H1 (cell line): ENCODE measurements around the gene DENND5B. TPM values are rescaled to one million over a fixed set of nuclear protein-coding genes. Genes with fewer than 3 reads are reported as not detected.

Source experiments
- NANOG ChIP-seq: IDR thresholded peaks from 2 replicates; pipeline ENCODE4 v1.6.1; 2011; ENCODE audit warnings: low read length, low read depth, mild to moderate bottlenecking, inconsistent platforms; ENCODE audit not compliant: insufficient read depth, poor library complexity, severe bottlenecking
- polyA plus RNA-seq, 7 experiments: library from polyadenylated mRNA; depleted of rRNA in 3 of 7; stranded (reverse) in 5 of 7; unstranded in 2 of 7; fragments of >200 nt in 5 of 7; fragments of 200-250 nt in 2 of 7; gene quantifications; 1 replicate in 5 of 7; 2 replicates in 1 of 7; 4 replicates in 1 of 7; pipeline versions ENCODE4 v1.2.1 to v1.2.3, GENCODE V29; 2011 to 2013; ENCODE audit warnings: missing spikeins in 2 of 7, mixed read lengths in 2 of 7
- total RNA-seq: library from RNA; stranded (reverse); fragmentation: NEBNext Ultra II Directional; extraction: Animal tissue kit (Norgen Biotek cat#: 25700); gene quantifications from 2 replicates; pipeline ENCODE4 v1.2.1, GENCODE V29; 2021

The DENND5B gene
- total and polyA plus RNA-seq, 2 of the 8 experiments (the other 6 are each of a cell fraction or from before 2014, with no cell fraction given) = 13.4 to 20.2 TPM

DNA sequence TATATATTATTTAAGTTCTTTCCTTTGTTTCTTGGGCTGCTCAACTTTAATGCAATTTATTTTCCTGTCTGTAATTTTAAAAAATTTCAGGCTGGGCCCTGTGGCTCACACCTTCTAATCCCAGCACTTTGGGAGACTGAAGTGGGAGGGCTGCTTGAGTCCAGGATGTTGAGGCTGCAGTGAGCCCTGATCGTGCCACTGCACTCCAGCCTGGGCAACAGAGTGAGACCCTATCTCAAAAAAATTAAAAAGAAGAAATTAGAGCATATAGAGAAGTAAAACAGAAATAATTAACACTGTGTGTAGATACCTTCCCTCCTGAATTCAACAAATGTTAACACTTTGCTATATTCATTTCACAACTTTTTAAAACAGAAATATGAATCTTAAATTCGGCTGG, 74.2 kb downstream of the DENND5B start (continued):
- no peak for TF ChIP-seq NANOG
